GM20431 (cell line): ENCODE data around the gene ERCC5.

ENCODE experiments used
- in situ Hi-C: fragments of 300-500 bp; cut with MseI, MboI; formaldehyde crosslinking; loops from one replicate; pipeline ENCODE4 v1.15.0; 2020; ENCODE audit warnings: low sequenced_read_pairs; ENCODE audit not compliant: unreplicated experiment

The ERCC5 gene

GRCh38 chr13:102838982-102839381 lies 6.8 kb upstream of the ERCC5 start:
- in situ Hi-C loops = no loop called here

- in situ Hi-C loops = no loop called here
Observed at GRCh38 chr13:102839462-102839861, 6.4 kb upstream of the ERCC5 start.

GRCh38 chr13:102845289-102845629 lies 573 bp upstream of the ERCC5 start:
- in situ Hi-C loops = loop anchor here (10.0 kb wide), 1 partner anchor 260 kb away; no protein-coding TSS in a partner anchor

GRCh38 chr13:102846261-102847015 lies 606 bp downstream of the ERCC5 start:
- in situ Hi-C loops = loop anchor here (10.0 kb wide), 1 partner anchor 262 kb away; no protein-coding TSS in a partner anchor

- in situ Hi-C loops = loop anchor here (10.0 kb wide), 1 partner anchor 263 kb away; no protein-coding TSS in a partner anchor
Observed at GRCh38 chr13:102847272-102848234, 1.7 kb downstream of the ERCC5 start.

- in situ Hi-C loops = loop anchor here (10.0 kb wide), 1 partner anchor 264 kb away; no protein-coding TSS in a partner anchor
Observed at GRCh38 chr13:102848956-102849355, 3.1 kb downstream of the ERCC5 start.

GRCh38 chr13:102852556-102852955 lies 6.7 kb downstream of the ERCC5 start:
- in situ Hi-C loops = no loop called here

GRCh38 chr13:102854675-102855074 lies 8.8 kb downstream of the ERCC5 start:
- in situ Hi-C loops = no loop called here

- in situ Hi-C loops = no loop called here
Observed at GRCh38 chr13:102856557-102856956, 10.7 kb downstream of the ERCC5 start.

GRCh38 chr13:102862624-102863210 lies 16.9 kb downstream of the ERCC5 start:
- in situ Hi-C loops = no loop called here

GRCh38 chr13:102863590-102863989 lies 17.8 kb downstream of the ERCC5 start:
- in situ Hi-C loops = no loop called here

- in situ Hi-C loops = no loop called here
Observed at GRCh38 chr13:102868366-102868936, 22.6 kb downstream of the ERCC5 start.

GRCh38 chr13:102869948-102870676 lies 24.3 kb downstream of the ERCC5 start:
- in situ Hi-C loops = no loop called here

GRCh38 chr13:102870677-102871415 lies 25.0 kb downstream of the ERCC5 start:
- in situ Hi-C loops = no loop called here

GRCh38 chr13:102872131-102872530 lies 26.3 kb downstream of the ERCC5 start:
- in situ Hi-C loops = no loop called here

- in situ Hi-C loops = no loop called here
Observed at GRCh38 chr13:102872531-102872930, 26.7 kb downstream of the ERCC5 start.

- in situ Hi-C loops = no loop called here
Observed at GRCh38 chr13:102873653-102874052, 27.8 kb downstream of the ERCC5 start.

GRCh38 chr13:102875256-102875655 lies 29.4 kb downstream of the ERCC5 start:
- in situ Hi-C loops = no loop called here

GRCh38 chr13:102877303-102877702 lies 31.5 kb downstream of the ERCC5 start:
- in situ Hi-C loops = no loop called here
